Common myeloid progenitor, CD34-positive (primary cell): ENCODE measurements around the gene POFUT1.
"Not testable (repeated sequence)": the region's sequence is repeated elsewhere in the genome, so short reads cannot be mapped to it uniquely, and the experiment has no call there.

Experiments
- CTCF ChIA-PET: fragments of 350-600 bp; sonication (Branson Sonifier 250); formaldehyde crosslinking; loops from one replicate; lab custom pipeline; 2021; ENCODE audit warnings: antibody characterized with exemption; lab: Charles Lee
- POLR2A ChIA-PET: fragments of 350-600 bp; sonication (Branson Sonifier 250); formaldehyde crosslinking; loops from one replicate; lab custom pipeline; 2021; ENCODE audit warnings: antibody characterized with exemption; lab: Charles Lee
- DNase-seq, 3 donors: peaks; one replicate each; pipeline versions ENCODE4 v3.0.0 to v3.0.0-alpha.2; 2013
- H3K27ac ChIP-seq, 2 experiments: 1 replicate in 1 of 2; 2 replicates in 1 of 2; pipeline ENCODE4 v1.7.0; 2013; ENCODE audit warnings: inconsistent platforms in 2 of 2, low read length in 2 of 2, mild to moderate bottlenecking in 2 of 2, low read depth in 1 of 2, moderate library complexity in 1 of 2; ENCODE audit not compliant: severe bottlenecking in 2 of 2, insufficient read depth in 1 of 2, poor library complexity in 1 of 2
- H3K27me3 ChIP-seq, 5 experiments: replicated peaks in 2 of 5; 1 replicate in 3 of 5; 2 replicates in 2 of 5; pipeline versions ENCODE4 v1.6.1 to v1.7.0; 2013; ENCODE audit warnings: low read length in 4 of 5, mild to moderate bottlenecking in 2 of 5, moderate library complexity in 2 of 5, inconsistent platforms in 1 of 5; ENCODE audit not compliant: insufficient read depth in 5 of 5, control insufficient read depth in 4 of 5
- H3K36me3 ChIP-seq, 4 experiments: 1 replicate in 2 of 4; 2 replicates in 2 of 4; pipeline versions ENCODE4 v1.6.1 to v1.7.0; 2013; ENCODE audit warnings: low read length in 3 of 4, control low read depth in 1 of 4, mild to moderate bottlenecking in 1 of 4; ENCODE audit not compliant: control insufficient read depth in 4 of 4, insufficient read depth in 4 of 4
- H3K4me1 ChIP-seq, 4 experiments: 1 replicate in 3 of 4; 2 replicates in 1 of 4; pipeline versions ENCODE4 v1.6.1 to v1.7.1; 2013; ENCODE audit warnings: low read length in 3 of 4, mild to moderate bottlenecking in 3 of 4, control low read depth in 1 of 4, inconsistent platforms in 1 of 4, moderate library complexity in 1 of 4; ENCODE audit not compliant: control insufficient read depth in 4 of 4, insufficient read depth in 4 of 4; ENCODE audit errors: control extremely low read depth in 1 of 4
- H3K4me3 ChIP-seq, 7 experiments: 1 replicate in 4 of 7; 2 replicates in 3 of 7; pipeline versions ENCODE4 v1.5.1 to v1.7.0; 2013; ENCODE audit warnings: mild to moderate bottlenecking in 7 of 7, low read length in 6 of 7, moderate library complexity in 6 of 7, inconsistent platforms in 2 of 7, low read depth in 2 of 7, control low read depth in 1 of 7; ENCODE audit not compliant: insufficient read depth in 4 of 7, control insufficient read depth in 1 of 7; ENCODE audit errors: extremely low read depth in 1 of 7
- H3K9me3 ChIP-seq, 5 experiments: 1 replicate in 4 of 5; 2 replicates in 1 of 5; pipeline versions ENCODE4 v1.6.1 to v1.7.1; 2013; ENCODE audit warnings: low read length in 4 of 5, mild to moderate bottlenecking in 2 of 5, inconsistent platforms in 1 of 5, low read depth in 1 of 5, moderate library complexity in 1 of 5; ENCODE audit not compliant: control insufficient read depth in 4 of 5, insufficient read depth in 2 of 5; ENCODE audit errors: control extremely low read depth in 1 of 5
- WGBS: methylation state at CpG from one replicate; pipeline ENCODE4 v1.1.5; 2013; ENCODE audit not compliant: insufficient coverage; 5-methylcytosine and 5-hydroxymethylcytosine counted together

The POFUT1 gene

DNA sequence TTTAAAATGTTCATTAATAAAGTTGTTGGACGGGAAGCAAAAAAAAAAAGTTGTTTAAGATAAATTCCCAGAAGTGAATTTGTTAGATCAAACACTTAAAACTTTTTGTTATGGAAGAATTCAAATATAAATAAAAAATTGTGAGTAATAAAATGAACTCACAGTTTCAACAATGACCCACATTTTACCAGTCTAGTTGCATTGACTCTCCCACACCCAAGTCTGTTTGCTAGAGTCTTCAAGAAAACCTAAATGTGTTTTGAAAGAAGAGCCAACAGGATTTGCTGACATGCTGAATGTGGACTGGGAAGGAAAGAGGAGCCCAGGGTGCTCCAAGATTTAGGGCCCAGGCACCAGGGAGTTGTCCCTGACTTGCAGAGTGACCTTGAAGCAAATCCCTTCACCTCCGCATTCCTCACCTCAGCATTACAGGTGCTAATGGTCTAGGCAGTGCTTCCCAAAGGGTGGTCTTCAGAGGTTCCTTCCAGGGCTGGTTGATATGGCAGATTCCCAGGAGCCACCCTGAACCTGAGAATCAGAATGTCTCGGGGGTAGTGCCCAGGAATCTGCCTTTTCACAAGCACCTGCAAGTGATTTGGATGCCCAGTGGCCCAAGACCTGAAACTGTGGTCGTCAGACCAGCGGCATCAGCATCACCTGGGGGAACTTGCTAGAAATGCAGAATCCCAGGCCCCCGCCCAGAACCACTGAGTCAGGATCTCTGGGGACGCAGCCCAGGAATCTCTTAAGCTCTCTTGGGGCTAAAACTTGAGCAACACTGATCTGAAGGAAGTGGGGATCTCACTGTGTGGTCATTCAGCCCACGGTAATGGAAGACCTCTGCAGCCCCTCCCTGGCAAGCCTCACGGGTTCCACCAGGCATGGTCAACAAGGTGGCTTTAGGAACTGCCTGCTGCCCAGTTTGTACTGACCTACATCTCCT is 31.1 kb downstream of the POFUT1 start:
- no peak overlapping the region for H3K27ac ChIP-seq
- ChIA-PET POLR2A (no interaction called here), CTCF (interaction anchor here (1.0 kb wide), 1 partner anchor 20 kb away, joined by 3 read pairs; no protein-coding TSS in a partner anchor)
- 98% methylated on average over 6 of the region's 9 CpGs for WGBS
- no peak for DNase-seq
- peaks cover 0 to 37% (median 23%) of the 10 kb centered on the region in 4 experiments for H3K36me3 ChIP-seq
- no peaks in the 10 kb centered on the region for H3K9me3 ChIP-seq
- peaks cover 0 to 4% (median 0%) of the 10 kb centered on the region in 4 experiments for H3K4me1 ChIP-seq
- no peak overlapping the region for H3K4me3 ChIP-seq
- no peaks in the 10 kb centered on the region for H3K27me3 ChIP-seq

DNA sequence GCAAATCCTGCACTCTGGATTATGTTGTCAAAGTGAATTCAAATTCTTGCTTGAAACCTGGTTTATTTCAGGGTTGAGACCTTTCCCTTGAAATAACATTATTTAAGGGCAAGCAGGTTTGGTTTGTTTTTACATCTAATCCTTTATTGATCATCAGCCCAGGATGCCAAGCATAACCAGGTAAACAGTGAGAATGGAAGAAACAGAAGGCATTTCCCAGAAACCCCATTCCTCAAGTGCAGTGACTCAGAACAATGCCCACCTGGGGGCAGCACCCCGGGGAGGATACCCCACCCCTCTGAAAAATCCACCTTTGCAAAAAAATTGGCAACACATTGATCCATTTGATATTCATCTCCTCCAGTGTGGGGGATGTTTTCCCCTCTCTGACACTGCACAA is 32.5 kb downstream of the POFUT1 start:
- no CpG with 5 or more reads among the region's 1 CpG for WGBS
- Histone ChIP-seq H3K27ac (no peak overlapping the region), H3K27me3 (no peaks in the 10 kb centered on the region), H3K4me1 (no peaks in the 10 kb centered on the region), H3K9me3 (no peaks in the 10 kb centered on the region), H3K36me3 (peaks cover 0 to 24% (median 10%) of the 10 kb centered on the region in 4 experiments), H3K4me3 (no peak overlapping the region)
- DNase-seq, result no peak
- POLR2A ChIA-PET, result no interaction called here
- CTCF ChIA-PET, result interaction anchor here (1.0 kb wide), 1 partner anchor 19 kb away, joined by 3 read pairs; no protein-coding TSS in a partner anchor

DNA sequence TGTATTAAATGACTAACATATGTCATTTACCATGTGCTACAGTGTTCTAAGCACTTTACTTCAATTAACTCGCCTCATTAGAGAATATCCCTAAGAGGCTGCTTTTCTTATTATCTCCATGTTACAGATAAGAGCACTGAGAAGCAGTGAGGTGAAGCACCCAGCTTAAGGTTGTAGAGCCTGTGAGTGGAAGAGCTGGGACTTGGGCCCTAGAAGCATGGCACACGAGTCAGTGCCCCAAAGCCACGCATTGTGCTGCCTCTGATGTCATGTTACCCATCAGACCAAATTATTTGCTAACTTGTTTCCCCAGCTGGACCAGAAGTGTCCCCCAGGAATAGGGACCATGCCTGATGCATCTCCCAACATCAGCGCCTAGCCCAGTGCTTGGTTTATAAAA is 34.1 kb downstream of the POFUT1 start:
- Histone ChIP-seq H3K27ac (no peak overlapping the region), H3K9me3 (no peaks in the 10 kb centered on the region), H3K4me1 (no peaks in the 10 kb centered on the region), H3K36me3 (peaks cover 0 to 8% (median 2%) of the 10 kb centered on the region in 4 experiments), H3K27me3 (no peaks in the 10 kb centered on the region), H3K4me3 (no peak overlapping the region)
- CTCF ChIA-PET, result interaction anchor here (1.1 to 1.6 kb wide), 2 partner anchors 10 to 11 kb away, joined by 3 read pairs; no protein-coding TSS in a partner anchor
- no peak for DNase-seq
- 94% methylated on average over 3 of the region's 4 CpGs for WGBS
- POLR2A ChIA-PET, result interaction anchor here (0.9 kb wide), 1 partner anchor 9 kb away, joined by 3 read pairs; no protein-coding TSS in a partner anchor

DNA sequence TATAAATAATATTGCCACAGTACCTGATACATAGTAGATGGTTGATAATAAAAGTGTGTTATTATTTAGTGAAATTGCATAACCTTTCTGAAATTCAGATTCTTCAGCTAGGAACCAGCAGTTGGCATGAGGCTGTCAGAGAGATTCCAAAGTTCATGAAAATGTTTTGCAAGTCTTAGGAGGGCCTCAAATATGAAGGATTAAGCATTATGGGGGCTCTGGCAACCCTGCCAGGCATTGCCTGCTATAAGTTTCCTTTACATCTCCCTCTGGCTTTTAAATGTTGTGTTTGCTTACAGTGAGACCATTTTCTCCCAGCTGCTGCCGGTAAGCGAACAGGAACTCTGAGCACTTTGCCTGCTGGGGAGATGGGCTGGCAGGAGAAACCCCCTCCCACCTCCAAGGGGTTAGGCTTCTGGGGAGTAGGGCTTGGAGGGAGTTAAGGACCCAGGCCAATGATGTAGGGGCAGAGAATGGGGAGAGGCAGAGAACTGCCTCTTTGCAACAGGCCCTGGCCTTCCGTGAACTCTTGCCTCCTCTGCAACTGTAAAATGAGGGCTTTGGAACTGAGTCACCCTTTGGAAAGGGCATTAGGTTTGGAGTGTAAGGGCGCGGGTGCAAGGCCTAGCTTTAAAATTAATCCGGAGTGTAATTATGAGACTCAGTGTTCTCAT is 36.6 kb downstream of the POFUT1 start:
- ChIA-PET CTCF (no interaction called here), POLR2A (no interaction called here)
- H3K27ac ChIP-seq, result no peak overlapping the region
- no peaks in the 10 kb centered on the region for H3K9me3 ChIP-seq
- H3K27me3 ChIP-seq, result no peaks in the 10 kb centered on the region
- H3K36me3 ChIP-seq, result no peaks in the 10 kb centered on the region
- no peaks in the 10 kb centered on the region for H3K4me1 ChIP-seq
- WGBS, result 100% methylated on average over 2 of the region's 6 CpGs
- no peak overlapping the region for H3K4me3 ChIP-seq
- DNase-seq, result no peak

DNA sequence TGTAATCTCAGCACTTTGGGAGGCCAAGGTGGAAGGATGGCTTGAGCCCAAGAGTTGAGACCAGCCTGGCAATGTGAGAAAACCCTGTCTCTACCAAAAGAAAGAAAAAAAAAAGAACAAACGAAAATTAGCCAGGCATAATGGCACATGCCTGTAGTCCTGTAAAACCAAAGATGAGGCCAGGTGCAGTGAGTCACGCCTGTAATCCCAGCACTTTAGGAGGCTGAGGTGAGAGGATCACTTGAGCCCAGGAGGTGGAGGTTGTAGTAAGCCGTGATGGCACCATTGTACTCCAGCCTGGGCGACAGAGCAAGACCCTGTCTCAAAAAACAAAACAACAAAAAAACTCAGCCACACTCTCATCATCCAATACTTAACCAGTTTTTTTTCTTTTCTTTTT is 37.3 kb downstream of the POFUT1 start:
- WGBS, result 100% methylated on average over 3 of the region's 4 CpGs
- no peak overlapping the region for H3K4me3 ChIP-seq
- H3K9me3 ChIP-seq, result no peaks in the 10 kb centered on the region
- POLR2A ChIA-PET, result no interaction called here
- no peaks in the 10 kb centered on the region for H3K4me1 ChIP-seq
- no peaks in the 10 kb centered on the region for H3K36me3 ChIP-seq
- H3K27me3 ChIP-seq, result no peaks in the 10 kb centered on the region
- H3K27ac ChIP-seq, result no peak overlapping the region
- no peak for DNase-seq
- CTCF ChIA-PET, result no interaction called here

DNA sequence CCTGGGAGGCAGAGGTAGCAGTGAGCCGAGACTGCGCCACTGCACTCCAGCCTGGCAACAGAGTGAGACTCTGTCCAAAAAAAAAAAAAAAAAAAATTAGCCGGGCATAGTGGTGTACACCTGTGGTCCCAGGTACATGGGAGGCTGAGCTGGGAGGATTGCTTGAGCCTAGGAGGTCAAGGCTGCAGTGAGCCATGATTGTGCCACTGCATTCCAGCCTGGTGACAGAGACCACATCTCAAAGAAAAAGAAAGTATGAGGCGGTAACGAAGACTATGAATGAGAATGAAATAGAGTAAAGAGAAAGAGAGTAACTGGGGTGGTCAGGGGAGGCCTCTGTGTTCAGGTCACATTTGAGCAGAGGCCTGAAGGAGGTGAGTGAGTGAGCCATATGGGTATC is 38.5 kb downstream of the POFUT1 start:
- CTCF ChIA-PET, H3K27me3 ChIP-seq, DNase-seq, H3K36me3 ChIP-seq, H3K4me3 ChIP-seq, H3K4me1 ChIP-seq, H3K9me3 ChIP-seq, H3K27ac ChIP-seq, POLR2A ChIA-PET: not testable (repeated sequence)
- WGBS, result 100% methylated on average over 3 of the region's 5 CpGs
